ENCODE data around the gene TAS2R8. TPM values are rescaled to one million over a fixed set of nuclear protein-coding genes. Genes with fewer than 3 reads are reported as not detected.
"Not testable (repeated sequence)": the region's sequence is repeated elsewhere in the genome, so short reads cannot be mapped to it uniquely, and the experiment has no call there.

Gene TAS2R8
- total RNA-seq, 1 experiment from 2014 or later = not detected

DNA sequence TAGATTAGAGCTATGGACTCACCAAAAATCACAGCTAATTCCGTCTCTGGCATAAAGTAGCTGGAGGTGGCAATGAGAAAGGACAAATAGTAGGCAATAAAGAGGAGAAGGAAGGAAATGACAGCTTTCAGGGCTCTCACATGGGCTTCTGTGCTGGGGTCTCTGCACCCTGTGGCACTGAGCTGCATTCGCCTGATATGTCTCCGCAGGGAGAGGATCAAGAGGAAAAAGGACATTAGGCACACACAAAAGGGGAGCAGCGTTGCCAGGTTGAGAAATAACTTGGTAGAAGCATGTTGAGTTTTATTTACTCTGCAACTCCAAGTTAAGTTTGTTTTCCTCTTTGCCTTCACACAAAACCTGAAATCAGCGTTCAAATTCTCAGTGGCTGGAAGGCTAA, 5.3 kb downstream of the TAS2R8 start (continued):
- no peak for TF ChIP-seq YY1 (IDR thresholded peaks at IDR 0.05; ENCODE audit: extremely low read depth, insufficient replicate concordance, low read depth, low read length)

DNA sequence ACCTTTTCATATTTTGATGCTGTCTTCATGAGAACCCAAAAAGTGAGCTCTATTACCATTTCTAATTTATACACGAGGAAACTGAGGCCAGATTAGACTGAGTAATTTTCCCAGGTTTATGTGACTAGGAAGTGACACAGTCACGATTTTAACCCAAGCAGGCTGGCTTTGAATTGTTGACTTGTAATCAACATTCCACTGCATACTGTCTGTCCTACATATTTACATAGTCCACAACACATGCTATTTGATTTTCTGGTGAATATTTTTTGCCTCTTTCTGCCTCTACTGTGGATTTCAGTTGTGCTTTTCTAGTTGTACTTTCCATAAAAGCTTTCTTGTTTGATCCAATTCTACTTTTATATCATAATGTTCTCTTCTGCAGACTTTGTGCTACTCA, 12.9 kb downstream of the TAS2R8 start:
- intact Hi-C loops (cut with micrococcal nuclease) = no loop called here
- CTCF ChIA-PET = no interaction called here

DNA sequence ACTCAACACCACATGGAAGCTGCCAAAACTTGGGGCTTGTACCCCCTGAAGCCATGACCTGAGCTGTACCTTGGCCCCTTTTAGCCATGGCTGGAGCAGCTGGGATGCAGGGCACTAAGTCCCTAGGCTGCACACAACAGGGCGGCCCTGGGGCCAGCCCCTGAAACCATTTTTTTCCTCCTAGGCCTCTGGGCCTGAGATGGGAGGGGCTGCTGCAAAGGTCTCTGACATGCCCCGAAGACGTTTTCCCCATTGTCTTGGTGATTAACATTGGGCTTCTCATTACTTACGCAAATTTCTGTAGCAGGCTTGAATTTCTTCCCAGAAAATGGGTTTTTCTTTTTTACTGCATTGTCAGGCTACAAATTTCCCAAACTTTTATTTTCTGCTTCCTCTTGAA, 15.3 kb downstream of the TAS2R8 start:
- H3K27ac ChIP-seq (ENCODE audit: low read depth, low read length); RAD21 ChIA-PET (ENCODE audit: low non-redundant PET in 1 of 2, low total read pairs in 2 of 2, uncharacterized antibody in 2 of 2, unreplicated experiment in 2 of 2); H3K9me3 ChIP-seq (ENCODE audit: control insufficient read depth in 1 of 2, insufficient read depth in 1 of 2, low read depth in 1 of 2, low read length in 2 of 2); H4K20me1 ChIP-seq (ENCODE audit: insufficient read depth); H3K79me2 ChIP-seq (ENCODE audit: insufficient read depth, low read length); H3K4me3 ChIP-seq (replicated peaks in 1 of 2; ENCODE audit: low read depth in 1 of 2, low read length in 2 of 2); H3K4me1 ChIP-seq (ENCODE audit: control insufficient read depth in 1 of 2, insufficient read depth in 2 of 2, low read length in 2 of 2); POLR2A ChIA-PET; ATAC-seq; H3K9me2 ChIP-seq (ENCODE audit: insufficient read depth); CTCF ChIA-PET; BruUV-seq (replicated peaks); H3K36me3 ChIP-seq (ENCODE audit: control insufficient read depth in 1 of 2, insufficient read depth in 2 of 2, low read length in 2 of 2); H2AFZ ChIP-seq (ENCODE audit: low read depth, low read length, poor library complexity, severe bottlenecking); H3K4me2 ChIP-seq (ENCODE audit: low read length); intact Hi-C loops (cut with micrococcal nuclease); H3K27me3 ChIP-seq (ENCODE audit: insufficient read depth, low read length); H3K9ac ChIP-seq (ENCODE audit: low read length); DNase-seq (ENCODE audit: low read depth, low spot score): not testable (repeated sequence)

More for the DNA sequence above, 12.9 kb downstream of the TAS2R8 start:
- H3K36me3 ChIP-seq (ENCODE audit: control insufficient read depth in 1 of 2, insufficient read depth in 2 of 2, low read length in 2 of 2) = no peaks in the 10 kb centered on the region
- H3K9me3 ChIP-seq (ENCODE audit: control insufficient read depth in 1 of 2, insufficient read depth in 1 of 2, low read depth in 1 of 2, low read length in 2 of 2) = no peaks in the 10 kb centered on the region
- no peak overlapping the region for H3K4me3 ChIP-seq (replicated peaks in 1 of 2; ENCODE audit: low read depth in 1 of 2, low read length in 2 of 2)
- no peaks in the 10 kb centered on the region for H3K4me1 ChIP-seq (ENCODE audit: control insufficient read depth in 1 of 2, insufficient read depth in 2 of 2, low read length in 2 of 2)
- BruUV-seq (replicated peaks) = no TSS peak
- H3K9ac ChIP-seq (ENCODE audit: low read length) = no peak overlapping the region
- ChIA-PET POLR2A (no interaction called here), RAD21 (ENCODE audit: low non-redundant PET in 1 of 2, low total read pairs in 2 of 2, uncharacterized antibody in 2 of 2, unreplicated experiment in 2 of 2) (no interaction called here)
- no peak overlapping the region for H2AFZ ChIP-seq (ENCODE audit: low read depth, low read length, poor library complexity, severe bottlenecking)
- DNase-seq (ENCODE audit: low read depth, low spot score) = no peak
- no peak overlapping the region for H3K4me2 ChIP-seq (ENCODE audit: low read length)
- no peak overlapping the region for H3K27ac ChIP-seq (ENCODE audit: low read depth, low read length)
- TF ChIP-seq EZH2phosphoT487 (IDR thresholded peaks at IDR 0.05; ENCODE audit: borderline replicate concordance) = no peak
- TF ChIP-seq, protein P1, sequence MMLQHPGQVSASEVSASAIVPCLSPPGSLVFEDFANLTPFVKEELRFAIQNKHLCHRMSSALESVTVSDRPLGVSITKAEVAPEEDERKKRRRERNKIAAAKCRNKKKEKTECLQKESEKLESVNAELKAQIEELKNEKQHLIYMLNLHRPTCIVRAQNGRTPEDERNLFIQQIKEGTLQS (IDR thresholded peaks at IDR 0.05) = no peak
- TF ChIP-seq, protein P2, sequence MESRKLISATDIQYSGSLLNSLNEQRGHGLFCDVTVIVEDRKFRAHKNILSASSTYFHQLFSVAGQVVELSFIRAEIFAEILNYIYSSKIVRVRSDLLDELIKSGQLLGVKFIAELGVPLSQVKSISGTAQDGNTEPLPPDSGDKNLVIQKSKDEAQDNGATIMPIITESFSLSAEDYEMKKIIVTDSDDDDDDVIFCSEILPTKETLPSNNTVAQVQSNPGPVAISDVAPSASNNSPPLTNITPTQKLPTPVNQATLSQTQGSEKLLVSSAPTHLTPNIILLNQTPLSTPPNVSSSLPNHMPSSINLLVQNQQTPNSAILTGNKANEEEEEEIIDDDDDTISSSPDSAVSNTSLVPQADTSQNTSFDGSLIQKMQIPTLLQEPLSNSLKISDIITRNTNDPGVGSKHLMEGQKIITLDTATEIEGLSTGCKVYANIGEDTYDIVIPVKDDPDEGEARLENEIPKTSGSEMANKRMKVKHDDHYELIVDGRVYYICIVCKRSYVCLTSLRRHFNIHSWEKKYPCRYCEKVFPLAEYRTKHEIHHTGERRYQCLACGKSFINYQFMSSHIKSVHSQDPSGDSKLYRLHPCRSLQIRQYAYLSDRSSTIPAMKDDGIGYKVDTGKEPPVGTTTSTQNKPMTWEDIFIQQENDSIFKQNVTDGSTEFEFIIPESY (IDR thresholded peaks at IDR 0.05; ENCODE audit: extremely low read depth, insufficient replicate concordance, low read length) = no peak
- ATAC-seq = no peak
- no peaks in the 10 kb centered on the region for H4K20me1 ChIP-seq (ENCODE audit: insufficient read depth)
- no peaks in the 10 kb centered on the region for H3K27me3 ChIP-seq (ENCODE audit: insufficient read depth, low read length)
- no peaks in the 10 kb centered on the region for H3K9me2 ChIP-seq (ENCODE audit: insufficient read depth)
- no peaks in the 10 kb centered on the region for H3K79me2 ChIP-seq (ENCODE audit: insufficient read depth, low read length)
